Activated CD8-positive, alpha-beta memory T cell treated with anti-CD3 and anti-CD28 coated beads for 4 hours (primary cell): Measurements from ENCODE around the gene MYO16.

Experiments
- DNase-seq, 2 donors: peaks; one replicate each; pipeline ENCODE4 v3.0.0-alpha.2; 2020; ENCODE audit warnings: low read depth in 2 of 2

MYO16 gene

DNA sequence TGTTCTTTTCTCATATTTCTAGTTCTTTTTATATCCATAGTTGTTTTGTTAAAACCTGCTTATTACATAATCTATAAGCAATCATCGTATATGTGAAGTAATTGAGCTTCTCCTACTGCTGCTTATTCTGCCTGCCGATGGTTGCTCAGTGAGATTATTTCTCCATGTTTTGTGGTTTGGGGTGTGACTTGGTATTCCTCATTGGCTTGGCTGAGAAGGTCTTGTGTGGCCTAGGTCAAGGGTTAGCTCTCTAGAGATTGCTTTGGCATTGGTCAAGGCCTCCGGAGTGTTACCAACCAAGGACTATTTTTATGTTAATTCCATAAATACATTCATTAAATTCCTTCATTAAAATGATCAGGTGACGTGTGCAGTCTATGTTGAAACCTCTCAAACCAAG lies 302.8 kb downstream of the MYO16 start:
- DNase-seq, result no peak

GRCh38 chr13:108933061-108933460 lies 303.6 kb downstream of the MYO16 start:
- no peak for DNase-seq

DNA sequence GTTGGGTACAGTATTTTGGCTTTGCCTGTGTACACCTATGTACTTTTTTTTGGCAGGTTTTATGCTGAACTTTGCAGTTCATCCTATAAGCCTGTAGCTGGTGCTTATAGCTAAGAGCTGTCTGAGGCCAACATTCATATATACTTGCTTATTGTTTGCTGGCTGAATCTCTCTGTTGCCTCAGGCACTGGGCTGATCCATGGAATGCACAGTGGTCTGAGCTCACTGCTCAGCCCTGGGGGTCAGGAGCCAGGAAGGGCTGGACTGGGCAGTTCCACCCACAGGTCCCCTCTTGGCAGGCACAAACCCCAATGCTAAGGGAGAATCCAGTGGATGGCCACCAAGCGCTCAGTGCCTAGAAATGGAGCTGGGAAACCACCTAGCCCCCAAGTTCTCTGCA lies 308.7 kb downstream of the MYO16 start:
- no peak for DNase-seq

- DNase-seq, result no peak
Observed at GRCh38 chr13:108940121-108940520, 310.7 kb downstream of the MYO16 start.

- no peak for DNase-seq
Observed at GRCh38 chr13:108943842-108944241, 314.4 kb downstream of the MYO16 start.

DNA sequence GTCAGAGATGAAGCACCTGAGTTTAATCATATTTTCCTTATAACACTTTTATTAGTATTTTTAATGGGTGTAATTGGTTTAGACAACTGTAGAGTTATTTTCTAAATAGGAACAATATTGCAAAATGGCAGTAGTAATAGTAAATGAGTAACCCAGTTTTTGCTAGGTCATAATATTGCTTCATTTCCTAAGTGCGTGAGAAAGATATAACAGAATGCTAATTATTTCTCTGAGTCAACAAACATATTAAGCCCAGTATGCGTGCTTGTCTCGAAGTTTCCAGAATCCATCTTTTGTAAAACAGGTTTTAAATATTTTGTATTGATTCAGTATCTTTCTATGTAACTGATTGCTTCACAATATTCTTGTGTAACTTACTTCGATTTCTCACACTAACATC lies 315.3 kb downstream of the MYO16 start:
- DNase-seq, result no peak

GRCh38 chr13:108947551-108948030 lies 318.2 kb downstream of the MYO16 start:
- DNase-seq, result no peak

- no peak for DNase-seq
Observed at GRCh38 chr13:108948251-108948671, 318.9 kb downstream of the MYO16 start.

DNA sequence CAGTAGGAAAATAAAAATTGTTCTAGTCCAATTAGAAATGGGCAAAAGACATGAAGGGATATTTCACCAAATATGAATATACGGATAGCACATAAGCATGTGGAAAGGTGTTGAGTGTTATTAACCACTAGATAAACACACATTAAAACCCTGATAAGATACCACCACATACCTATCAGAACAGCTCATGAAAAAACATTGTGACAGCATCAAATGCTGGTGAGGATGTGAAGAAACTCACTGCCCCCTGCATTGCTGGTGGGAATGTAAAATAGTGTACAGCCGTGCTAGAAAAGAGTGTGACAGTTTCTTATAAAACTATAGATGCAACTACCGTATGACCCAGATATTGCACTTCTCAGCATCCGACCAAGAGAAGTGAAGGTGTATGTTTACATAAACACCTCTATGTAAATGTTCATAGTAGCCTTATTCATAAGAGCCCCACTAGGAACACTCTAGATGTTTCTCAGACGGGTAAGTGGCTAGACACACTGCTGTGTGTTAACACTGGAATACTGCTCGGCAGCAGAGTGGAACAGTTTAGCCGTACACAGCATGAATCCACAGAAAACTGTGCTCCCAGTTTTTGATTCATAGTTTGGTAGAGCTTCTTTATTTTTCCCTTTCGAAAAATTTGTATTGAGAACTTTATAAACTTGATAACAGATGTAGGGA lies 321.1 kb downstream of the MYO16 start:
- DNase-seq, result no peak

- DNase-seq, result no peak
Observed at GRCh38 chr13:108955741-108956140, 326.3 kb downstream of the MYO16 start.

DNA sequence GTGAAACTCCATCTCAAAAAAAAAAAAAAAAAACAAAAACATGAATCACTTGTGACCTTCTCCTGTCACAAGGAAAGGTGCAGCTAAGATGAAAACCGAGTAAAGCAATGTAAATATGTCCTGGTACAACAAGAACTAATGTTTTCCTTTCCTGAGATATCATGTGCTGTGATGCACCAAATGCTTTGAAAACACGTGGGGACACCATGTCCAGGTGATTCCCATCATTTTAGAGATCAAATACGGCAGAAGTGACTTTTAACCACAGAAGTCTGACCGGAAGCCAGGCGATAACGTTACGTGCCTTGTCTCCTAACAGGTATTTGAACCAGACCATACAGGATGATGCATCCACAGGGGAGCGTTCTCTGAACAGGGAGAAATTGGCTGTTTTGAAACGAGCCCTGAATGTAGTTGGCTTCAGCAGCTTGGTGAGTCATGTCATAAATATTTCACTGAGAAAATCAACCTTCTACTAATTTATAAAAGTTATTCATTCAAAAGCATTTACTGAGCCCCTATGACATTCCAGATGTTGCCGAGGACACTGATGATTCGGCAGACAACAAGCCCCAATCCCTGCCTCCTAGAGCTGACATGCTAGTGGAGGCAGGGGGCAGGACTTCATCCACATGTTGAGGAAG lies 328.1 kb downstream of the MYO16 start:
- DNase-seq, result no peak

DNA sequence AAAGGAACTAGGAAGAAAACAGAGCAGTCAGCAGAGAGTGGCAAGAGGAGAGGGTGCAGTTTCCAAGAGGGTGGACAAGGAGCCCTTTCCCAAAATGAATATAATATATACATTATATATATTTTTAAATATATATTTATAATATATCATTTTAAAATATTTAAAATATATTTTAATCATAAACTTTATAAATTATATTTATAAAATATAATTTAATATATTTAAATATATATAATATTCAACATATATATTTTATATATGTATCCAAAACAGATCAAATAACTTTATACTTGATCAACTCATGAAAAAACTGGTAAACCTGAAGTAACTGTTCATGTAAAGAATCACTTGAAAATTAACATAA lies 328.6 kb downstream of the MYO16 start:
- no peak for DNase-seq

DNA sequence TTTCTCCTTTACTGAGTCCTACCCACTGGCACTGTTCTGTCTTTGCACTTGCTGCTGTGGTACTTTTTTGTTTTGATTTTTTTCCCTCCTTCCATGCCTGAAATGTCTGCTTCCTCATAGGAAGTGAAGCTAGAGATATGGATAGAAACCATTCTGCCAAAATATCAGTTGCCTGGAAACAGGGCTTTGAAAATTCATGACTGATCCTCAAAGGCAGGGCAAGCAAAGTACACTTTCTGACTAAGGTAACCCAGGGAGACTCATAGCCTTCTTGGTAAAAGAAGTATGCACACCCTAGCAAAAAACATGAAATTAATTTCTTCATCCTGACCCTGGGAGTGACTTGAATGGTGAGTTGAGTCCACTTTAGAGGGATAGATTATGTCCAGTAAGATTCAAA lies 329.8 kb downstream of the MYO16 start:
- no peak for DNase-seq

GRCh38 chr13:108960006-108960405 lies 330.6 kb downstream of the MYO16 start:
- no peak for DNase-seq

DNA sequence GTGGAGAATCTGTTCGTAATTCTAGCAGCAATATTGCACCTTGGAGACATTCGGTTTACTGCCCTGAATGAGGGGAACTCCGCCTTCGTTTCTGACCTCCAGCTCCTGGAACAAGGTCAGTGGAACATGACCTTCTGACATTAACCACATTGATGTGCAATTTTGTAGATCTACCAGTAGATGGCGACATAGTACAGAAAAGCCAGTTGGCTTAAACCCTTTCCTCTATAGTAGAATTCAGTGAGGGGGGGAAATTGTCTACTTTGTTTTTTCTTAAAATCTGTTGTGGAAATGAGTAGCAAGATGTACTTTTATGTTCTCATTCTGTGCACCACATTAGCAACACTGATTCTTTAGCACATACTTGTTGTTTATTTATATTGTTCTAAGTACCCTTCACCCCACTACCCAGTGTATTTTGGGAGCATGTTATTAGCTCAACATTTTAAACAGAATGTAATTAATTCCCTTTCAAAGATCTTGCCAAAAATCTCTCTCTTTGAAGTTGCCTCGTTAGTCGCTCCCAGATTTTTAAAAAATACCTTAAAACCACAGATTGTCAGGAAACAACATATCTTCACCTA lies 332.2 kb downstream of the MYO16 start:
- no peak for DNase-seq

- DNase-seq, result no peak
Observed at GRCh38 chr13:108962654-108963053, 333.2 kb downstream of the MYO16 start.

DNA sequence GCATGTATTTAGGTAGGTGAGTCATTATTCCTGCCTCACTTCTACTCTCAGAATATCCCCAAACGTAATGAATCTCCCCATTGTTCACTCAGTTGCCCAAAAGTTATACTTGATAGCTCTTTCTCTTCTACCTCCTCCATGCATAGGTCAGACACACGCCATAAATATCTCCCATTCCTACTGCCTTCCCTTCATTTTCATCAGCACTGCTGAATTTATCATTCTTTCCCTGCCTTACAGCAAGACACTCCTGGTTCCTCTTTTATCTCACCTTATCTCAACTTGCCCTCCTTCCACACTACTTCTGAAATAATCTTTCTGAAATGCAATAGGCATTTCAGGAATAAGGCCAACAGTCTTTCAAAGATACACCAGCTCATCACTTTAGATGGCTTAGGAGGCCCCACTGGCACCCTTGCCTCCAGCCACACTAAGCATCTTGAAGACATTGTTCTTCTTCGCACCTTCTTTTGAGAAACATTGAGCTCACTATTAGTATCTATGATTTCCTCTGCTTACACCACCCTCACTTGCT lies 333.9 kb downstream of the MYO16 start:
- no peak for DNase-seq

DNA sequence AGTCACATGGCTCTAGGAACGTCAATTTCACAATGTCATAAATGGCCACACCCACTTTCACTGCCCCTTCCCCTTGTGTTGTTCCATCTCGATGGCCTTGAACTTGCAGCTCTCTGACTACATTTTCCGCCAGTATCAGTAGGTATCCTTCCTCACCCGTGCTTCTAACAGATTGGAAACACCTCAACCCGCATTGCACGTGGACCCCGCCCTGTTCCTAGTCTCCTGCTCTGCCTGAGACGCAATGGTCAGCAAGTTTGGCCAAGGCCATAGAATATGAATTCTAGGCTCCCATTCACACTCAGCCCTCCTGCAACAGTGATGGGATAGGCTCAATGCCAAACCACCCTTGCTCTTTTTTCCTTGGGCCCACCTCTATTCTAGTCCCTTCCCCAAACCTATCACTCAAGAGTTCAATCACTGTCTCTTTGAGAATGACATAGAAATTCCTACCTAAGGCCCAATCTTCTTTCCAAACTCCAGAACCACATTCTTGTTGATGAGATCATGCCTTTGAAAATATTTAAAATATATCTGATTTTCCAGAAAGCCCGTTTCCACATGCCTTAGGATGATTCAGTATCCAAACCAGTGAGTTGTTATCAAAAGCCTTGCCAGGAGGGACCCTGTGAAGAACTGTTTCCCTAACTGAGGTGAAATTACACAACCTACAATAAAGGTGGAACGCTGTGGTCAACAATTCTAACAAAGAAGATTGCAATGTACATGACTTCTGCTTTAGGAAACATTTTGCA lies 334.6 kb downstream of the MYO16 start:
- no peak for DNase-seq

DNA sequence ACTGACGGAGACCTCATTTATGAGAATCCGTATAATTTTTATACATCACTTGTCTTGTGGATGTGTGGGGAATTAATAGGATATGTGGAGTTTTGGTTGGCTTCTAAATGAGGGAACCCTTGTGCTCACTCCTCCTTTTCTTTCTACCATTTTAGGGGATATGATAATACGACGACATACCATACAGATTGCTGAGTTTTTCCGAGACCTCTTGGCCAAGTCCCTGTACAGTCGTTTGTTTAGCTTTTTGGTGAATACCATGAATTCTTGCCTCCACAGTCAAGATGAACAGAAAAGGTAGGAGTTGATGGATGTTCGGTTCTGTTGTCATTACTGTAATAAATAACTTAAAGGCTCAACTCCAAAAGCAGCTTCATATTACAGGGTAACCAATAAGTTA lies 335.2 kb downstream of the MYO16 start:
- no peak for DNase-seq

- DNase-seq, result no peak
Observed at GRCh38 chr13:108967371-108967770, 338.0 kb downstream of the MYO16 start.

DNA sequence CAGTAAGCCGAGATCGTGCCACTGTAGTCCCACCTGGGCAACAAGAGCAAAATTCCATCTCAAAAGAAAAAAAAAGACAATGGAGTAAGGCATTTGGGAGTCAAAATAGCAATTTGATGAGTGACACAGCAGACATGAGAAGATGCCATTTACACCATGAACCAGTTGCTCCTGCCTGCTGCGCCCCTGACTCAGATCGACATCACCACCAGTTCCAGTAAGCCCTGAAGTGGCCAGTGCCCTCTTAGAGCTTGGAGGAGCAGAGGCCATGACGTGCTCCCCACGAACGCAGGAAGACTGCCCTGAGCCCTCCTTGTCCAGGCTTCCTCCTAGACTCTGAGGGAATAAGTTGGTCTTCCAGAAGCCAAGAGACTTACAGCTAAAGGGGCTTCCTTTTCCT lies 339.2 kb downstream of the MYO16 start:
- DNase-seq, result no peak

GRCh38 chr13:108974686-108975085 lies 345.3 kb downstream of the MYO16 start:
- DNase-seq, result no peak
